Left ventricle myocardium inferior (tissue), 1 donor: ENCODE results near the gene CCL27. TPM values are rescaled to one million over a fixed set of nuclear protein-coding genes. Genes with fewer than 3 reads are reported as not detected.

Source experiments
- DNase-seq: peaks from one replicate; pipeline ENCODE4 v3.0.0-alpha.2; 2020
- H3K27ac ChIP-seq: fragments of 200-600 bp; replicated peaks from 2 replicates; pipeline ENCODE4 v1.8.0; 2021
- H3K27me3 ChIP-seq: fragments of 200-600 bp; 2 replicates; pipeline ENCODE4 v1.8.0; 2021; ENCODE audit warnings: low read depth
- H3K36me3 ChIP-seq: fragments of 200-600 bp; 2 replicates; pipeline ENCODE4 v1.8.0; 2021
- H3K4me1 ChIP-seq: fragments of 200-600 bp; 2 replicates; pipeline ENCODE4 v1.8.0; 2021
- H3K4me3 ChIP-seq: fragments of 200-600 bp; 2 replicates; pipeline ENCODE4 v1.8.0; 2021; ENCODE audit warnings: mild to moderate bottlenecking, moderate library complexity
- H3K9me3 ChIP-seq: fragments of 200-600 bp; replicated peaks from 2 replicates; pipeline ENCODE4 v1.8.0; 2021
- CTCF ChIP-seq: fragments of 200-600 bp; IDR thresholded peaks from 2 replicates; pipeline ENCODE4 v1.8.0; 2021; ENCODE audit warnings: antibody characterized with exemption, mild to moderate bottlenecking, borderline replicate concordance
- intact Hi-C: fragments of 100-400 bp; cut with micrococcal nuclease; formaldehyde crosslinking; loops from one replicate; pipeline ENCODE4 v1.11.0; 2022
- total RNA-seq: library from RNA; stranded (reverse); fragmentation: NEBNext Ultra II Directional; extraction: Animal tissue kit (Norgen Biotek cat#: 25700); gene quantifications from one replicate; pipeline ENCODE4 v1.2.1, GENCODE V29; 2021
- donor health status: DM: no; HTN: yes; CAD: no; lungs with severe emphysema.

CCL27 gene
- total RNA-seq, 1 donor from 2014 or later, result 0.41 TPM

GRCh38 chr9:34686732-34687131, 24.3 kb upstream of the CCL27 start:
- H3K27ac ChIP-seq, result no peak overlapping the region

GRCh38 chr9:34686231-34686630, 23.8 kb upstream of the CCL27 start:
- Histone ChIP-seq H3K4me3 (no peak overlapping the region), H3K27me3 (no peaks in the 10 kb centered on the region), H3K27ac (no peak overlapping the region), H3K9me3 (no peaks in the 10 kb centered on the region), H3K4me1 (no peaks in the 10 kb centered on the region), H3K36me3 (peaks cover 4% of the 10 kb centered on the region)
- intact Hi-C loops, result no loop called here
- peak; percentile 42 for DNase-seq
- no peak for TF ChIP-seq CTCF

More at GRCh38 chr9:34686732-34687131, 24.3 kb upstream of the CCL27 start:
- TF ChIP-seq CTCF, result no peak
- no peak for DNase-seq
- H3K9me3 ChIP-seq, result no peaks in the 10 kb centered on the region
- H3K4me1 ChIP-seq, result no peaks in the 10 kb centered on the region
- H3K36me3 ChIP-seq, result no peaks in the 10 kb centered on the region
- H3K27me3 ChIP-seq, result no peaks in the 10 kb centered on the region
- no peak overlapping the region for H3K4me3 ChIP-seq
- intact Hi-C loops, result no loop called here

GRCh38 chr9:34685591-34685990, 23.1 kb upstream of the CCL27 start:
- no peak for TF ChIP-seq CTCF
- no peaks in the 10 kb centered on the region for H3K4me1 ChIP-seq
- no peaks in the 10 kb centered on the region for H3K9me3 ChIP-seq
- DNase-seq, result no peak
- intact Hi-C loops, result no loop called here
- no peak overlapping the region for H3K4me3 ChIP-seq
- H3K36me3 ChIP-seq, result peaks cover 9% of the 10 kb centered on the region
- H3K27me3 ChIP-seq, result no peaks in the 10 kb centered on the region
- no peak overlapping the region for H3K27ac ChIP-seq

GRCh38 chr9:34684816-34685215, 22.4 kb upstream of the CCL27 start:
- no peaks in the 10 kb centered on the region for H3K9me3 ChIP-seq
- TF ChIP-seq CTCF, result no peak
- peaks cover 9% of the 10 kb centered on the region for H3K36me3 ChIP-seq
- no peaks in the 10 kb centered on the region for H3K27me3 ChIP-seq
- intact Hi-C loops, result no loop called here
- no peak overlapping the region for H3K27ac ChIP-seq
- no peak overlapping the region for H3K4me3 ChIP-seq
- no peak for DNase-seq
- no peaks in the 10 kb centered on the region for H3K4me1 ChIP-seq

- intact Hi-C loops, result no loop called here
- no peak for DNase-seq
- Histone ChIP-seq H3K27me3 (no peaks in the 10 kb centered on the region), H3K27ac (no peak overlapping the region), H3K4me1 (no peaks in the 10 kb centered on the region), H3K9me3 (no peaks in the 10 kb centered on the region), H3K36me3 (peaks cover 9% of the 10 kb centered on the region), H3K4me3 (no peak overlapping the region)
- TF ChIP-seq CTCF, result no peak
Observed at GRCh38 chr9:34684145-34684544, 21.7 kb upstream of the CCL27 start.

GRCh38 chr9:34675869-34676268, 13.4 kb upstream of the CCL27 start:
- no peaks in the 10 kb centered on the region for H3K4me1 ChIP-seq
- H3K9me3 ChIP-seq, result no peaks in the 10 kb centered on the region
- no peak overlapping the region for H3K27ac ChIP-seq
- no peak overlapping the region for H3K4me3 ChIP-seq
- intact Hi-C loops, result no loop called here
- TF ChIP-seq CTCF, result no peak
- DNase-seq, result no peak
- H3K36me3 ChIP-seq, result peaks cover 2% of the 10 kb centered on the region
- H3K27me3 ChIP-seq, result no peaks in the 10 kb centered on the region
